SK-N-SH (cell line): Measurements from ENCODE around the gene TRMT112.

Experiments used
- MXI1 ChIP-seq: IDR thresholded peaks from 2 replicates; pipeline ENCODE4 v1.6.1; 2012; ENCODE audit warnings: mild to moderate bottlenecking, low read depth, low read length, improper control_type of control experiment
- RAD21 ChIP-seq: IDR thresholded peaks from 2 replicates; pipeline ENCODE4 v1.6.1; 2012; ENCODE audit warnings: mild to moderate bottlenecking, low read length
- RCOR1 ChIP-seq: fragments of 150-350 bp; IDR thresholded peaks from 2 replicates; pipeline ENCODE4 v1.6.1; 2017; ENCODE audit warnings: antibody characterized with exemption, low read length
- TAF1 ChIP-seq: IDR thresholded peaks from 2 replicates; pipeline ENCODE4 v1.6.1; 2012; ENCODE audit warnings: low read depth, mild to moderate bottlenecking, low read length, moderate library complexity, borderline replicate concordance
- TF ChIP-seq, protein P1 (sequence below): fragments of 200-600 bp; sonication (generic); IDR thresholded peaks from 2 replicates; pipeline ENCODE4 v1.6.1; 2017; ENCODE audit warnings: antibody characterized with exemption, mild to moderate bottlenecking, moderate library complexity
- TF ChIP-seq, protein P2 (sequence below): IDR thresholded peaks from 2 replicates; pipeline ENCODE4 v1.4.0; 2012; ENCODE audit warnings: low read depth

DNA sequence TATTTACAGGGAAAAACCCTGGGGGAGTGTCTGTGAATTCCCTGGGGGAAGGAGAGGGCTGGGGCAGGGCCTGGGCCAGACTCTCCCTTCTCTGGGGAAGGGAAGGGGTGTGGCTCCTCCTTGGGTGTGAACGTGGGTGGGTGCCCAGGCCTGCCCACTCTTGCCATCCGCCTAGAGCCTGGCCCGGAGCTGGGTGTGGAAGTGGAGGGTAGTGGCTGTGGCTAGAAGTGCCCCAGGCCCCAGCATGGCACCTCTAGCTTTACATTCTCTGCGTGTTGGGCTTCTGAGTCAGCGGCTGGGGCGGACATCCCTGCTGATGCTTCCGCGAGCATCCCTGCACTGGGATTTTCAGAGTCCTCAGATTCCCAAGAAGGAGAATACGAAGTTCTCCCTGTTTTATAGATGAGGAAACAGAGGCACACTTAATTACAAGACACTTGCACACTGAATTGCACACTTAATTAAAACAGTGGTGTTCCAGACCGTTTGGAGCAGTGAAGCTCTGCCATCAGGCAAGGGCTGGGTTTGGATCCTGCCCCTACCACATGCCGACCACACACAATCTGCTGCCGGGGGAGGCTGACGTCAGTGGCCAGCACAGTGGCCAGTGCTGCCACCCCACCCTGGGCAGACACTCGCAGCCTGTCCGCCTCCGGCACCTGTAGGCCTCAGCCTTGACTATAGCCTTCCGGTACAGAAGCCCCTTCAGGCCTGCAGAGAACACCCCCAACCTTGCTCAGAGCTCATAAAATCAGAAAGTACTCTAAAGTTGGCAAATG is 40.5 kb downstream of the TRMT112 start:
- no peak for TF ChIP-seq RCOR1
- TF ChIP-seq, protein P1, sequence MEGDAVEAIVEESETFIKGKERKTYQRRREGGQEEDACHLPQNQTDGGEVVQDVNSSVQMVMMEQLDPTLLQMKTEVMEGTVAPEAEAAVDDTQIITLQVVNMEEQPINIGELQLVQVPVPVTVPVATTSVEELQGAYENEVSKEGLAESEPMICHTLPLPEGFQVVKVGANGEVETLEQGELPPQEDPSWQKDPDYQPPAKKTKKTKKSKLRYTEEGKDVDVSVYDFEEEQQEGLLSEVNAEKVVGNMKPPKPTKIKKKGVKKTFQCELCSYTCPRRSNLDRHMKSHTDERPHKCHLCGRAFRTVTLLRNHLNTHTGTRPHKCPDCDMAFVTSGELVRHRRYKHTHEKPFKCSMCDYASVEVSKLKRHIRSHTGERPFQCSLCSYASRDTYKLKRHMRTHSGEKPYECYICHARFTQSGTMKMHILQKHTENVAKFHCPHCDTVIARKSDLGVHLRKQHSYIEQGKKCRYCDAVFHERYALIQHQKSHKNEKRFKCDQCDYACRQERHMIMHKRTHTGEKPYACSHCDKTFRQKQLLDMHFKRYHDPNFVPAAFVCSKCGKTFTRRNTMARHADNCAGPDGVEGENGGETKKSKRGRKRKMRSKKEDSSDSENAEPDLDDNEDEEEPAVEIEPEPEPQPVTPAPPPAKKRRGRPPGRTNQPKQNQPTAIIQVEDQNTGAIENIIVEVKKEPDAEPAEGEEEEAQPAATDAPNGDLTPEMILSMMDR, result no peak
- TF ChIP-seq, protein P2, sequence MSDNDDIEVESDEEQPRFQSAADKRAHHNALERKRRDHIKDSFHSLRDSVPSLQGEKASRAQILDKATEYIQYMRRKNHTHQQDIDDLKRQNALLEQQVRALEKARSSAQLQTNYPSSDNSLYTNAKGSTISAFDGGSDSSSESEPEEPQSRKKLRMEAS, result no peak
- no peak for TF ChIP-seq TAF1
- no peak for TF ChIP-seq RAD21
- TF ChIP-seq MXI1, result no peak
